Spleen (tissue), 11 donors: ENCODE data around the gene VSIG2. TPM values are rescaled to one million over a fixed set of nuclear protein-coding genes. Genes with fewer than 3 reads are reported as not detected.

Experiments
- DNase-seq: peaks from one replicate; pipeline ENCODE4 v3.0.0-alpha.2; 2020
- H3K27ac ChIP-seq, 8 donors: fragments of 200-600 bp; sonication (generic) in 7 of 8; 1 replicate in 4 of 8; 2 replicates in 4 of 8; pipeline versions ENCODE4 v1.5.0 to v1.8.0; 2016 to 2021; ENCODE audit warnings: inconsistent platforms in 4 of 8, mild to moderate bottlenecking in 4 of 8, moderate library complexity in 1 of 8
- H3K27me3 ChIP-seq, 7 donors: fragments of 200-600 bp; sonication (generic) in 6 of 7; replicated peaks in 1 of 7; 1 replicate in 4 of 7; 2 replicates in 3 of 7; pipeline versions ENCODE4 v1.5.0 to v1.8.0; 2016 to 2021; ENCODE audit warnings: inconsistent platforms in 3 of 7, mild to moderate bottlenecking in 1 of 7
- H3K36me3 ChIP-seq, 6 donors: fragments of 200-600 bp; sonication (generic) in 5 of 6; 1 replicate in 4 of 6; 2 replicates in 2 of 6; pipeline versions ENCODE4 v1.5.0 to v1.8.0; 2016 to 2021; ENCODE audit warnings: inconsistent platforms in 2 of 6
- H3K4me1 ChIP-seq, 6 donors: fragments of 200-600 bp; sonication (generic) in 5 of 6; 1 replicate in 3 of 6; 2 replicates in 3 of 6; pipeline versions ENCODE4 v1.5.0 to v1.8.0; 2016 to 2021; ENCODE audit warnings: inconsistent platforms in 3 of 6
- H3K4me3 ChIP-seq, 8 donors: fragments of 200-600 bp; sonication (generic) in 7 of 8; 1 replicate in 4 of 8; 2 replicates in 4 of 8; pipeline versions ENCODE4 v1.5.0 to v1.8.0; 2016 to 2021; ENCODE audit warnings: inconsistent platforms in 4 of 8, mild to moderate bottlenecking in 4 of 8, moderate library complexity in 2 of 8
- H3K9me3 ChIP-seq, 8 donors: fragments of 200-600 bp; sonication (generic) in 7 of 8; 1 replicate in 4 of 8; 2 replicates in 4 of 8; pipeline versions ENCODE4 v1.5.0 to v1.8.0; 2016 to 2021; ENCODE audit warnings: inconsistent platforms in 4 of 8
- POLR2A ChIP-seq, 3 donors: fragments of 450-650 bp; IDR thresholded peaks; one replicate each; pipeline ENCODE4 v1.5.1; 2017; ENCODE audit warnings: antibody characterized with exemption in 3 of 3, mild to moderate bottlenecking in 1 of 3
- POLR2AphosphoS5 ChIP-seq, 3 donors: sonication (generic); formaldehyde crosslinking; IDR thresholded peaks; one replicate each; pipeline ENCODE4 v1.5.1; 2017; ENCODE audit warnings: antibody characterized with exemption in 3 of 3
- WGBS, 5 donors: extraction: QIAGEN DNeasy Blood & Tissue Kit in 3 of 5; methylation state at CpG; one replicate each; pipeline versions ENCODE4 v1.1.5 to v1.1.7; 2013 to 2018; 5-methylcytosine and 5-hydroxymethylcytosine counted together
- intact Hi-C: fragments of 100-400 bp; cut with DNase I; formaldehyde crosslinking; loops from one replicate; pipeline ENCODE4 v1.15.0; 2023; ENCODE audit warnings: low total_unique reads
- polyA plus RNA-seq, 3 donors: library from polyadenylated mRNA; stranded (reverse); fragments of 200-250 nt; gene quantifications; one replicate each; pipeline ENCODE4 v1.2.1, GENCODE V29; 2013
- total RNA-seq, 7 donors: library from RNA; depleted of rRNA in 3 of 7; stranded (reverse); fragments of >200 nt in 3 of 7; fragmentation: NEBNext Ultra II Directional in 4 of 7; extraction: Animal tissue kit (Norgen Biotek cat#: 25700) in 4 of 7; gene quantifications; one replicate each; pipeline versions ENCODE4 v1.1.0 to v1.2.1, GENCODE V29; 2016 to 2021
- TF ChIP-seq, protein P1 (sequence below), 11 experiments: fragments of 200-600 bp in 7 of 11; fragments of 450-650 bp in 4 of 11; sonication (generic) in 4 of 11; IDR thresholded peaks in 8 of 11; conservative IDR thresholded peaks in 3 of 11; 1 replicate in 7 of 11; 2 replicates in 4 of 11; pipeline versions ENCODE4 v1.4.0 to v1.8.0; 2016 to 2021; ENCODE audit warnings: antibody characterized with exemption in 11 of 11, inconsistent platforms in 4 of 11, mild to moderate bottlenecking in 1 of 11
- donor health status: healthy with polysubstance abuse.
- donor health status: DM: no; HTN: no; CAD: no; lungs with moderate emphysema.
- donor health status: DM: no; HTN: no; CAD: no.
- donor health status: Bipolar disorder and iron deficiency.
- donor health status: healthy.
- donor health status: DM: no; HTN: no; CAD: no.
- donor health status: DM: yes; HTN: yes; CAD: no.

VSIG2 gene
- total and polyA plus RNA-seq, 10 donors, result 0.43 to 2.1 (median 1.2) TPM; not detected in 3

DNA sequence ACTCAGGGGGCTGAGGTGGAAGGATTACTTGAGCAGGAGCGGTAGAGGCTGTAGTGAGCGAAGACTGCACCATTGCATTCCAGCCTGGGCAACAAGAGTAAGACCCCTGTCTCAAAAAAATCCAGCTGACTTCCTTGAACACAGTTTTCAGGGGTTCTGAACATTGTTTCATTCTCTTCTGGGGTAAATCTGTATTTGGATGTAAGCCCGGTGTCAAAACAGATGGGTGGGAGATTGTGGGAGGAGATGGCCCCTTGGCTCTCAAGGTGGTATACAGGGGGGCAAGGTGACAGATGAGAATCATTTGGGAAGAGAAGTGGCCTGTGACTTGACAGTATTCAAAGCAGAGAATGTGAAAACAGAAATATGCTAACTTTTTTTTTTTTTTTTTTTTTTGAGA lies 5.3 kb upstream of the VSIG2 start:
- intact Hi-C loops, result no loop called here
- 85 to 95% (median 91%) methylated on average over 3 of the region's 3 CpGs for WGBS, 5 donors
- peaks cover 27 to 72% (median 49%) of the 10 kb centered on the region in 6 donors for H3K4me1 ChIP-seq
- no peak overlapping the region for H3K4me3 ChIP-seq
- H3K9me3 ChIP-seq, result no peaks in the 10 kb centered on the region
- TF ChIP-seq, protein P1, sequence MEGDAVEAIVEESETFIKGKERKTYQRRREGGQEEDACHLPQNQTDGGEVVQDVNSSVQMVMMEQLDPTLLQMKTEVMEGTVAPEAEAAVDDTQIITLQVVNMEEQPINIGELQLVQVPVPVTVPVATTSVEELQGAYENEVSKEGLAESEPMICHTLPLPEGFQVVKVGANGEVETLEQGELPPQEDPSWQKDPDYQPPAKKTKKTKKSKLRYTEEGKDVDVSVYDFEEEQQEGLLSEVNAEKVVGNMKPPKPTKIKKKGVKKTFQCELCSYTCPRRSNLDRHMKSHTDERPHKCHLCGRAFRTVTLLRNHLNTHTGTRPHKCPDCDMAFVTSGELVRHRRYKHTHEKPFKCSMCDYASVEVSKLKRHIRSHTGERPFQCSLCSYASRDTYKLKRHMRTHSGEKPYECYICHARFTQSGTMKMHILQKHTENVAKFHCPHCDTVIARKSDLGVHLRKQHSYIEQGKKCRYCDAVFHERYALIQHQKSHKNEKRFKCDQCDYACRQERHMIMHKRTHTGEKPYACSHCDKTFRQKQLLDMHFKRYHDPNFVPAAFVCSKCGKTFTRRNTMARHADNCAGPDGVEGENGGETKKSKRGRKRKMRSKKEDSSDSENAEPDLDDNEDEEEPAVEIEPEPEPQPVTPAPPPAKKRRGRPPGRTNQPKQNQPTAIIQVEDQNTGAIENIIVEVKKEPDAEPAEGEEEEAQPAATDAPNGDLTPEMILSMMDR (IDR thresholded peaks at IDR 0.05 in 8 of 11, conservative IDR thresholded peaks at IDR 0.05 in 3 of 11), result no peak
- no peak for TF ChIP-seq POLR2AphosphoS5 (IDR thresholded peaks at IDR 0.05)
- no peak for TF ChIP-seq POLR2A (IDR thresholded peaks at IDR 0.05)
- no peak for DNase-seq
- peaks cover 0 to 48% (median 34%) of the 10 kb centered on the region in 7 donors for H3K27me3 ChIP-seq
- no peaks in the 10 kb centered on the region for H3K36me3 ChIP-seq
- no peak overlapping the region for H3K27ac ChIP-seq

DNA sequence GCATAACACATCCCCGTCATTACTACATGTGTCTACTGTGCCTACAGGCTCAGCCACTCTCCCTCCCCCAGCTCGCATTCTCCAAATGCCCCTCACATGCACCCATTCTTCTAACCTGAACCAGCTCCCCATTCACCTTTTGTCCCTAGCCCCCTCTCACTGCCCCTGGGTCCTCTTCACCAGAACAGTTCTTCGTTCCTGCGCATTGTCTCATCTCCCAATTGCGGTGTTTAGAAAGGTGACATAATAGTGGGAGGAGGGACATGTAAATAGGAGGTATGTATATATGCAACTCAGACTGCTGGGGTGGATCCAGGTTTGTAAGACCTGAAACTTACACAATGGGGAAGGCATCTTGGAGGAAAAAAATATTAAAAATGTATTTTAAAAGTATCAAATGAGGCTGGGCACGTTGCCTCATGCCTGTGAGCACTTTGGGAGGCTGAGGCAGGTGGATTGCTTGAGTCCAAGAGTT lies 4.7 kb upstream of the VSIG2 start:
- H3K36me3 ChIP-seq, result no peaks in the 10 kb centered on the region
- no peak overlapping the region for H3K4me3 ChIP-seq
- TF ChIP-seq POLR2A (IDR thresholded peaks at IDR 0.05) (no peak), POLR2AphosphoS5 (IDR thresholded peaks at IDR 0.05) (no peak)
- TF ChIP-seq, protein P1 (IDR thresholded peaks at IDR 0.05 in 8 of 11, conservative IDR thresholded peaks at IDR 0.05 in 3 of 11), result no peak
- peaks cover 0 to 47% (median 29%) of the 10 kb centered on the region in 7 donors for H3K27me3 ChIP-seq
- H3K4me1 ChIP-seq, result peaks cover 27 to 72% (median 49%) of the 10 kb centered on the region in 6 donors
- H3K27ac ChIP-seq, result no peak overlapping the region
- no peak for DNase-seq
- no peaks in the 10 kb centered on the region for H3K9me3 ChIP-seq
- WGBS, 5 donors, result 84 to 92% (median 90%) methylated on average over 6 of the region's 6 CpGs
- intact Hi-C loops, result no loop called here

DNA sequence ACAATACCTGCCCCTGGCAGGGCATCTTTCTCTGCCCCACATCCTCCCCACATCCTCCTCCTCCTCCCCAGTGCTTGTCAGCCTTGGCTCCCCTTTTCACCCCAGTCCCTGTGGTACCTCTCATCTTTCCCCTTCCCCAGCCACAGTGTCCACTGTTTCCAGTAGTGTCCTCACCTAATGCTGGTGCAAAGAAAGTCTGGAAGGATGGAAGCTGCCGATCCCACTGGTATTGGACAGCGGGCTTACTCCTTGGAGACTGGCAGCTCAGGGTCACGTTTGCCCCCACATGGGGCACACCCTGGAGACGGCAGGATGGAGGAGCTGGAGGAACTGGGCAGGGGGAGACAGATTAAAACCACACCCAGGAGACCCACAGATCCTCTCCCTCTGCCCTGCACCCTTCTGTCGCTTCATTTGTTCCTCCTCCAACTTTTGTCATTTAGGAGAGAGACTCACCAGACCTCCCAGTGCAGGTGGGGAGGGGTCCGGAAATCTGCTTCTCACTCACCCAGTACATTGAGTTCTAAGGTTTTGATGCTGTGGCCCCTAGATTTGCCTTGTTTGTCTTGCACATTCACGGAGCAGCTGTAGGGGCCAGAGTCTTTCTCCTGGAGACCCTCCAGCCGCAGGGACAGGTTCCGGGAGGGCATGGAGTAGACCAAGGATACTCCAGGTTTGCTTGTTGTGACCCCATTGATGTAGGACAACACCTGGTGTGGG lies 4.1 kb upstream of the VSIG2 start:
- H3K36me3 ChIP-seq, result no peaks in the 10 kb centered on the region
- H3K4me3 ChIP-seq, result no peak overlapping the region
- peaks cover 0 to 47% (median 24%) of the 10 kb centered on the region in 7 donors for H3K27me3 ChIP-seq
- no peak overlapping the region for H3K27ac ChIP-seq
- peaks cover 25 to 72% (median 47%) of the 10 kb centered on the region in 6 donors for H3K4me1 ChIP-seq
- no peak for DNase-seq
- WGBS, 5 donors, result 71 to 88% (median 86%) methylated on average over 7 to 9 of the region's 9 CpGs
- TF ChIP-seq POLR2AphosphoS5 (IDR thresholded peaks at IDR 0.05) (no peak), POLR2A (IDR thresholded peaks at IDR 0.05) (no peak)
- TF ChIP-seq, protein P1 (IDR thresholded peaks at IDR 0.05 in 8 of 11, conservative IDR thresholded peaks at IDR 0.05 in 3 of 11), result no peak
- intact Hi-C loops, result no loop called here
- no peaks in the 10 kb centered on the region for H3K9me3 ChIP-seq

DNA sequence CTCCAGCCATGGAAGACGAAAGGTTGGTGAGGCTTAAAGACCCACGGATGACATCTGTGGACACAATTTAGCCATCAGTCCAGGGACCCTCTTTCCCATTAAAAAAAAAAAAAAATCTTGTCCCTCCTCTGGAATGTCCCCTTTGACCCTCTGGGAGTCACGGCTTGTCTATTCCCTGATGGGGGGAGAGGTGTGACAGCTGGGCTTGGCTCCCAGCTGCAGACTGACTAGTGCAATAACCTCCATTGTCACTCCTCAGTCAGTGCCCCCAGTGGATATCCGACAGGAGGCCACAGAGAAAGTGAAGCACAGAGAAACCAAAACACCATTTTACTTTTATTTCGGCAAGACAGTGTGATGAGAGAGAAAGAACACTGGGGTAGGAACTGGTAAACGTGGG lies 2.7 kb upstream of the VSIG2 start:
- Histone ChIP-seq H3K36me3 (no peaks in the 10 kb centered on the region), H3K27me3 (peaks cover 0 to 33% (median 10%) of the 10 kb centered on the region in 7 donors), H3K27ac (no peak overlapping the region), H3K4me3 (no peak overlapping the region), H3K9me3 (no peaks in the 10 kb centered on the region), H3K4me1 (peaks cover 10 to 64% (median 38%) of the 10 kb centered on the region in 6 donors)
- no peak for TF ChIP-seq POLR2AphosphoS5 (IDR thresholded peaks at IDR 0.05)
- no peak for TF ChIP-seq POLR2A (IDR thresholded peaks at IDR 0.05)
- TF ChIP-seq, protein P1 (IDR thresholded peaks at IDR 0.05 in 8 of 11, conservative IDR thresholded peaks at IDR 0.05 in 3 of 11), result no peak
- intact Hi-C loops, result no loop called here
- DNase-seq, result no peak
- WGBS, 5 donors, result 79 to 91% (median 83%) methylated on average over 6 of the region's 6 CpGs
